ENCODE results near the gene LIPK. TPM values are rescaled to one million over a fixed set of nuclear protein-coding genes. Genes with fewer than 3 reads are reported as not detected.

Gene LIPK
- total RNA-seq, 1 experiment from 2014 or later, result not detected

DNA sequence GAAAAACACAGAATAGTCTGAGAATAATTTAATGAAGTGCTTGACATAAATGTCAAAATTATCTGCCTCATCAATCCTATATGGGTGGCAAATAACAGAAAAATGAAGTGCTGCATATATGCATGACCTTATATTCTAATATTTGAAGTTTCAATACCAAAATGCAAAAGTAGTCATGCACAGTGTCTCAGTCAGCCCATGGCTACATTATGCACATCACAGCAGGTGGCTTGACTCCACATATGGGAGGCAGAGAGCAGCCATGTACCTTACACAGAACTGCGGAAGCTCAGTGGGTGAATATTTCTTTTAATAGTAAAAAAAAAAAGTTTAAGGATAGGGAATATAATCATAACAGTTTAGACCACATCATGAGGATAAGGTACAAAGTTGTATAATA, 36.4 kb downstream of the LIPK start:
- no peaks in the 10 kb centered on the region for H3K4me1 ChIP-seq (ENCODE audit: insufficient read depth, low read length)
- no peaks in the 10 kb centered on the region for H3F3A ChIP-seq (ENCODE audit: low read length, unreplicated experiment)
- TF ChIP-seq EZH2 (IDR thresholded peaks at IDR 0.05; ENCODE audit: low read length, unreplicated experiment) (no peak), EZH2phosphoT487 (IDR thresholded peaks at IDR 0.05; ENCODE audit: borderline replicate concordance, low read length) (no peak)
- TF ChIP-seq, protein P1, sequence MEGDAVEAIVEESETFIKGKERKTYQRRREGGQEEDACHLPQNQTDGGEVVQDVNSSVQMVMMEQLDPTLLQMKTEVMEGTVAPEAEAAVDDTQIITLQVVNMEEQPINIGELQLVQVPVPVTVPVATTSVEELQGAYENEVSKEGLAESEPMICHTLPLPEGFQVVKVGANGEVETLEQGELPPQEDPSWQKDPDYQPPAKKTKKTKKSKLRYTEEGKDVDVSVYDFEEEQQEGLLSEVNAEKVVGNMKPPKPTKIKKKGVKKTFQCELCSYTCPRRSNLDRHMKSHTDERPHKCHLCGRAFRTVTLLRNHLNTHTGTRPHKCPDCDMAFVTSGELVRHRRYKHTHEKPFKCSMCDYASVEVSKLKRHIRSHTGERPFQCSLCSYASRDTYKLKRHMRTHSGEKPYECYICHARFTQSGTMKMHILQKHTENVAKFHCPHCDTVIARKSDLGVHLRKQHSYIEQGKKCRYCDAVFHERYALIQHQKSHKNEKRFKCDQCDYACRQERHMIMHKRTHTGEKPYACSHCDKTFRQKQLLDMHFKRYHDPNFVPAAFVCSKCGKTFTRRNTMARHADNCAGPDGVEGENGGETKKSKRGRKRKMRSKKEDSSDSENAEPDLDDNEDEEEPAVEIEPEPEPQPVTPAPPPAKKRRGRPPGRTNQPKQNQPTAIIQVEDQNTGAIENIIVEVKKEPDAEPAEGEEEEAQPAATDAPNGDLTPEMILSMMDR (conservative IDR thresholded peaks at IDR 0.05; ENCODE audit: low read depth, low read length), result no peak
- no peaks in the 10 kb centered on the region for H3K9me2 ChIP-seq (replicated peaks; ENCODE audit: low read length)
- no peaks in the 10 kb centered on the region for H3K79me2 ChIP-seq (ENCODE audit: low read length)
- intact Hi-C loops (cut with micrococcal nuclease), result no loop called here
- H3K36me3 ChIP-seq (ENCODE audit: low read depth, low read length), result no peaks in the 10 kb centered on the region
- BruUV-seq (replicated peaks), result no TSS peak
- H4K20me1 ChIP-seq (ENCODE audit: low read length), result no peaks in the 10 kb centered on the region
- POLR2A ChIA-PET (ENCODE audit: unreplicated experiment), result no interaction called here
- no peak overlapping the region for H3K4me3 ChIP-seq (ENCODE audit: low read length)
- no peak overlapping the region for H2AFZ ChIP-seq (ENCODE audit: low read length)
- CTCF ChIA-PET, result no interaction called here
- H3K4me2 ChIP-seq (ENCODE audit: low read length), result no peak overlapping the region
- H3K9me3 ChIP-seq (ENCODE audit: low read length), result no peaks in the 10 kb centered on the region
- H3K27ac ChIP-seq (ENCODE audit: low read length), result no peak overlapping the region
- DNase-seq, result no peak
- no peaks in the 10 kb centered on the region for H3K27me3 ChIP-seq (ENCODE audit: low read length)
- ATAC-seq, result no peak
- no peak overlapping the region for H3K9ac ChIP-seq (ENCODE audit: low read length)

DNA sequence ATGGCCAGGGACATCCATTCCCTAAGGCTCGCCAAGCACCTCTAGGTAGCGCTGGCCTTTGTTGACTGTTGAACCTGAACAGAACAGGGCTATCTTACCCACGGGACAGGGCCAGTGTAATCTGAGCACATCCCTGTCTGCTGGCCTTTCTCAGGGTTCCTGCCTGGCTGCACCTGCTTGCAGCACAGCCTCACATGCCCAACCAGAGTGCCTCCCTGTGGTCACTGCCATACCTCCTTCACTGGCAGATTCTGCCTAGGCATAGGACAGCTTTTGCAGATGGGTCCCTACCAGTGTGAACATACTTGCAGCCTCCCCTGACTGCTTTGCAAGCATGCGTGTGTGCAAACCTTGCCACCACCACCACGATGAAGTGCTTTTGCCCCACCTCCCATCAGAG, 38.0 kb downstream of the LIPK start:
- ATAC-seq, result no peak
- POLR2A ChIA-PET (ENCODE audit: unreplicated experiment), result no interaction called here

DNA sequence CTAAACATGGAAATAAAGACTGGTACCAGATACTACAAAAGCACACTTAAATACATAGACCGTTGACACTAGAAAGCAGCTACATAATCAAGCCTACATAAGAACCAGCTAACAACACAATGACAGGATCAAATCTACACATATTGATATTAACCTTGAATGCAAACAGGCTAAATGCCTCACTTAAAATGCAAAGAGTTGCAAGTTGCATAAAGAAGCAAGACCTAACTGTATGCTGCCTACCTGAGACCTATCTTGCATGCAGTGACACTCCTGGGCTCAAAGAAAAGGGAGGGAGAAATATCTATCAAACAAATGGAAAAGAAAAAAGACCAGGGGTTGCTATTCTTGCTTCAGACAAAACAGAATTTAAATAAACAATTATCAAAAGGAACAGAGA, 39.6 kb downstream of the LIPK start:
- Histone ChIP-seq H3K4me2 (ENCODE audit: low read length) (no peak overlapping the region), H4K20me1 (ENCODE audit: low read length) (no peaks in the 10 kb centered on the region), H3K4me3 (ENCODE audit: low read length) (no peak overlapping the region), H3K79me2 (ENCODE audit: low read length) (no peaks in the 10 kb centered on the region), H3K27me3 (ENCODE audit: low read length) (no peaks in the 10 kb centered on the region), H3K9me3 (ENCODE audit: low read length) (no peaks in the 10 kb centered on the region), H3K9ac (ENCODE audit: low read length) (no peak overlapping the region), H2AFZ (ENCODE audit: low read length) (no peak overlapping the region), H3K9me2 (replicated peaks; ENCODE audit: low read length) (no peaks in the 10 kb centered on the region), H3K4me1 (ENCODE audit: insufficient read depth, low read length) (no peaks in the 10 kb centered on the region), H3K27ac (ENCODE audit: low read length) (no peak overlapping the region), H3K36me3 (ENCODE audit: low read depth, low read length) (no peaks in the 10 kb centered on the region), H3F3A (ENCODE audit: low read length, unreplicated experiment) (no peaks in the 10 kb centered on the region)
- ATAC-seq (no peak), DNase-seq (no peak)
- TF ChIP-seq EZH2 (IDR thresholded peaks at IDR 0.05; ENCODE audit: low read length, unreplicated experiment), result no peak
- TF ChIP-seq, protein P1 (conservative IDR thresholded peaks at IDR 0.05; ENCODE audit: low read depth, low read length), result no peak
- TF ChIP-seq EZH2phosphoT487 (IDR thresholded peaks at IDR 0.05; ENCODE audit: borderline replicate concordance, low read length), result no peak
- intact Hi-C loops (cut with micrococcal nuclease), result no loop called here
- no TSS peak for BruUV-seq (replicated peaks)
- ChIA-PET POLR2A (ENCODE audit: unreplicated experiment) (no interaction called here), CTCF (no interaction called here)

More for the DNA sequence above, 38.0 kb downstream of the LIPK start:
- Histone ChIP-seq H3K9me2 (replicated peaks; ENCODE audit: low read length) (no peaks in the 10 kb centered on the region), H3K36me3 (ENCODE audit: low read depth, low read length) (no peaks in the 10 kb centered on the region), H3K79me2 (ENCODE audit: low read length) (no peaks in the 10 kb centered on the region), H3K4me1 (ENCODE audit: insufficient read depth, low read length) (no peaks in the 10 kb centered on the region), H3K27me3 (ENCODE audit: low read length) (no peaks in the 10 kb centered on the region), H3K27ac (ENCODE audit: low read length) (no peak overlapping the region), H4K20me1 (ENCODE audit: low read length) (no peaks in the 10 kb centered on the region), H3K4me3 (ENCODE audit: low read length) (no peak overlapping the region), H3F3A (ENCODE audit: low read length, unreplicated experiment) (no peaks in the 10 kb centered on the region), H3K4me2 (ENCODE audit: low read length) (no peak overlapping the region), H3K9me3 (ENCODE audit: low read length) (no peaks in the 10 kb centered on the region), H3K9ac (ENCODE audit: low read length) (no peak overlapping the region), H2AFZ (ENCODE audit: low read length) (no peak overlapping the region)
- TF ChIP-seq EZH2phosphoT487 (IDR thresholded peaks at IDR 0.05; ENCODE audit: borderline replicate concordance, low read length) (no peak), EZH2 (IDR thresholded peaks at IDR 0.05; ENCODE audit: low read length, unreplicated experiment) (no peak)
- TF ChIP-seq, protein P1 (conservative IDR thresholded peaks at IDR 0.05; ENCODE audit: low read depth, low read length), result no peak
- BruUV-seq (replicated peaks), result no TSS peak
- CTCF ChIA-PET, result no interaction called here
- intact Hi-C loops (cut with micrococcal nuclease), result no loop called here
- no peak for DNase-seq
